Gastroesophageal sphincter (tissue), 4 donors: ENCODE measurements around the gene MITF. TPM values are rescaled to one million over a fixed set of nuclear protein-coding genes. Genes with fewer than 3 reads are reported as not detected.

Experiments
- ATAC-seq: fragments of 150-250 bp; one replicate; pipeline ENCODE4 v1.9.1; 2016; ENCODE audit warnings: mild to moderate bottlenecking, moderate library complexity
- H3K27ac ChIP-seq, 4 donors: fragments of 200-600 bp; sonication (generic) in 3 of 4; 1 replicate in 3 of 4; 2 replicates in 1 of 4; pipeline ENCODE4 v1.5.1; 2016 to 2019
- H3K27me3 ChIP-seq: fragments of 200-600 bp; sonication (generic); one replicate; pipeline ENCODE4 v1.5.1; 2019
- H3K36me3 ChIP-seq, 2 donors: fragments of 200-600 bp; sonication (generic); one replicate each; pipeline ENCODE4 v1.5.1; 2019; ENCODE audit warnings: control low read depth in 1 of 2
- H3K4me1 ChIP-seq, 3 donors: fragments of 200-600 bp; sonication (generic); 1 replicate in 2 of 3; 2 replicates in 1 of 3; pipeline ENCODE4 v1.5.1; 2016 to 2019; ENCODE audit warnings: control low read depth in 2 of 3
- H3K4me3 ChIP-seq, 2 donors: fragments of 200-600 bp; sonication (generic); one replicate each; pipeline ENCODE4 v1.5.1; 2019; ENCODE audit warnings: mild to moderate bottlenecking in 1 of 2, moderate library complexity in 1 of 2
- H3K9me3 ChIP-seq, 3 donors: fragments of 200-600 bp; sonication (generic); one replicate each; pipeline ENCODE4 v1.5.1; 2017 to 2019; ENCODE audit warnings: control low read depth in 2 of 3
- CTCF ChIP-seq, 4 experiments: fragments of 200-600 bp in 2 of 4; fragments of 450-650 bp in 2 of 4; sonication (generic) in 1 of 4; IDR thresholded peaks; one replicate each; pipeline ENCODE4 v1.5.1; 2017 to 2019; ENCODE audit warnings: antibody characterized with exemption in 4 of 4, mild to moderate bottlenecking in 2 of 4, moderate library complexity in 2 of 4
- EP300 ChIP-seq: sonication (generic); formaldehyde crosslinking; IDR thresholded peaks from one replicate; pipeline ENCODE4 v1.6.1; 2017; ENCODE audit warnings: antibody characterized with exemption, mild to moderate bottlenecking
- POLR2A ChIP-seq, 2 donors: fragments of 450-650 bp; IDR thresholded peaks; one replicate each; pipeline ENCODE4 v1.6.1; 2017; ENCODE audit warnings: antibody characterized with exemption in 2 of 2, mild to moderate bottlenecking in 2 of 2, moderate library complexity in 1 of 2
- POLR2AphosphoS5 ChIP-seq: sonication (generic); formaldehyde crosslinking; IDR thresholded peaks from one replicate; pipeline ENCODE4 v1.6.1; 2017; ENCODE audit warnings: antibody characterized with exemption
- WGBS, 2 donors: methylation state at CpG; one replicate each; pipeline ENCODE4 v1.1.5; 2018; ENCODE audit warnings: low coverage in 1 of 2; 5-methylcytosine and 5-hydroxymethylcytosine counted together
- total RNA-seq, 4 donors: library from RNA; depleted of rRNA; stranded (reverse); fragments of >200 nt; gene quantifications; one replicate each; pipeline ENCODE4 v1.1.0, GENCODE V29; 2016

MITF gene
- total RNA-seq, 4 donors from 2014 or later = 44.8 to 86.8 (median 77.9) TPM

DNA sequence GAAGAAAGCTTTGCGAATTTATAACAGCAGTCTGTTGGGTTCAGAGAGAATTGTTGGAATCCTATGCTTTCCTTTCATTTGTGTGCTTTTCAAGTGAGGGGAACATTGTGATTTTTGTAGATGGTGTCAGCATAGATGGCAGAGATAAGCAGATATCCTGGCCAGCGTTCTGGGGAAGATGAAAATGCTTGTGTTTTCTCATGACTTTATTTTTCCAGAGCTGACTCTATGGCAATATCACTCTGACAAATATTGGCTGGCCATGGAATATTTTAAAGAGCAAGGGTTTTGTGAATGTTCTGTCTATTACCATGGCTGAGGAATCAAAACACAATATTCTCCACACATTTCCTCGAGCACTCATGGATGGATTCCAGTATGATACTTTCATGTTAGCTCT, 108.8 kb downstream of the MITF start:
- Histone ChIP-seq H3K4me1 (peaks cover 0 to 52% (median 6%) of the 10 kb centered on the region in 3 donors), H3K27ac (peak overlapping the region in 2 of 4 donors; percentile 4 to 25), H3K27me3 (no peaks in the 10 kb centered on the region), H3K36me3 (no peaks in the 10 kb centered on the region), H3K9me3 (no peaks in the 10 kb centered on the region), H3K4me3 (no peak overlapping the region)
- TF ChIP-seq EP300 (no peak), POLR2A (IDR thresholded peaks at IDR 0.05) (no peak), CTCF (IDR thresholded peaks at IDR 0.05) (no peak), POLR2AphosphoS5 (no peak)
- WGBS, 2 donors = 28 to 35% methylated on average over 3 of the region's 3 CpGs
- ATAC-seq = no peak

DNA sequence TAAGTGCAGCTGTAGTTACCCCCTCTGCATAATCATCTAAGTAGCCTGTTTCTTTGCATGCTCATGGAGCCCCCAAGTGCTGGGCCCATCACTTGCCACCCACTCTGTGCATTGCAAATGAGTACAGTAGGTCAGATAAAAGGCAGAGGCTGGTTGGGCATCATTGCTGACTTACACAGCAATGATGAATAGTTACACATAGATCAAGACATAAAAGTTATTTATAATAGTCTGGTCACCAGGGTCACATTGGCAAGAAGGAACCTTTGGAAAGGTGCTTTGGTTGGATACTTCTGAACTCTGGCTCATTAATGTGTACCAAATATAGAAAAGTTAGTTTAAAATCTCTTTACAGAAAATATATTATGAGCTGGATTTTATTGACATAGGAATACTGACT, 111.6 kb downstream of the MITF start:
- Histone ChIP-seq H3K27ac (no peak overlapping the region), H3K4me3 (no peak overlapping the region), H3K4me1 (peaks cover 2 to 65% (median 11%) of the 10 kb centered on the region in 3 donors), H3K36me3 (no peaks in the 10 kb centered on the region), H3K9me3 (no peaks in the 10 kb centered on the region), H3K27me3 (no peaks in the 10 kb centered on the region)
- TF ChIP-seq POLR2A (IDR thresholded peaks at IDR 0.05) = no peak
- TF ChIP-seq POLR2AphosphoS5 = no peak
- TF ChIP-seq CTCF (IDR thresholded peaks at IDR 0.05) = no peak
- no peak for TF ChIP-seq EP300
- no peak for ATAC-seq

DNA sequence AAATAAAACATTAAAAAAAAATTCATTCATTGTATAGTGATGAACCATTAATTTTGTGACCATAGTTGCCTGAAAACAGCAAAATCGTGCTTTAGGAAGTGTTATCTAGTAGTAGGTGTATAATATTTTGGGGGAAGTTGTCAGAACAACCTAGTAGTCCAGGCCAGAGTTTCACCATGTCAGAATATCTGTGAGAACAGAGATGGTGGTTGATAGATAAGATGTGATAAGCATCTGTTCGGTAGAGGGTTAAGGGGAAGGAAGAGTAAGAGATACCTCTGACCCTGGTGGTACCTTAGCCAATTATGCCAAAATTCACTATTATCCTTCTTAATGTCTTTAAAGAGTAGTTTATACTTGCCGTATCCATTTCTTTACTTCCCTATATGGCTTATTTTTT, 113.8 kb downstream of the MITF start:
- no peaks in the 10 kb centered on the region for H3K27me3 ChIP-seq
- H3K9me3 ChIP-seq = no peaks in the 10 kb centered on the region
- no peak for ATAC-seq
- H3K4me3 ChIP-seq = no peak overlapping the region
- peaks cover 6 to 68% (median 9%) of the 10 kb centered on the region in 3 donors for H3K4me1 ChIP-seq
- TF ChIP-seq CTCF (IDR thresholded peaks at IDR 0.05) = no peak
- TF ChIP-seq POLR2A (IDR thresholded peaks at IDR 0.05) = no peak
- TF ChIP-seq POLR2AphosphoS5 = no peak
- no peak for TF ChIP-seq EP300
- 78 to 83% methylated on average over 3 of the region's 3 CpGs for WGBS, 2 donors
- no peaks in the 10 kb centered on the region for H3K36me3 ChIP-seq
- H3K27ac ChIP-seq = no peak overlapping the region

DNA sequence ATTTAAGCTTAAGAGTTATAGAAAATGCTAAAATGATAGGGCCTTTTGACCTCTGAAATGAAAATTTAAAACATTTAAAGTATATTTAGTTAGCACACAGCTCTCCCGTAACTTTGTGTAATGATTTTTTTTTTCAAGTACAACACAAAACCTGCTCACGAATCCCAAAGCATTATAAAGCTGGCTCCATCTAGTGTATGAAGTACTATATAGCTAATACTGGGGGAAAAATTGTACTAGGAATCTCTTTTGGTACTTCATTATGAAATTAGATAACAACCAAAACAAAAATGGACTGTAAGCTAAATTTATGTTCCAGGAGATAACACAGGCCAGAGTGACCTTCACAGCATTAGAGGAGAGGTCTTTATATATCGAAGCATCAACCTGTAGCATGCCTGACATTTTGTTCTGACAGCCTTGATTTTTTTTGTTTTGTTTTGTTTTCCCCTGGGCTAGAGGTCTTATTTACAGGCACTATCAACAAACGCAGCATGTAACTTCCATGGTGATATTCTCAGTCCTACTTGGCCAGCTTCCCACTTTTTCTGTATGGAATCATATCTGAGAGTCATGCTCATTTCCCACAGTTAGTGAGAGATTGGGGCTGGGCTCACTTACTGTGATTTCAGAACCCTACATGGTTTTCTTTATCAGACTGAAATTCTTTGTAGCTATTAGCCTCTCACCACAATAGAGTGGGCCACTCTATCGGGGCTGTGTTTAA, 116.3 kb downstream of the MITF start:
- no peaks in the 10 kb centered on the region for H3K27me3 ChIP-seq
- ATAC-seq = no peak
- 17 to 29% methylated on average over 5 of the region's 5 CpGs for WGBS, 2 donors
- H3K36me3 ChIP-seq = no peaks in the 10 kb centered on the region
- H3K9me3 ChIP-seq = no peaks in the 10 kb centered on the region
- TF ChIP-seq CTCF (IDR thresholded peaks at IDR 0.05) (peak; percentile 12 to 61 (median 31)), POLR2AphosphoS5 (no peak), POLR2A (IDR thresholded peaks at IDR 0.05) (no peak)
- no peak overlapping the region for H3K4me3 ChIP-seq
- H3K4me1 ChIP-seq = peaks cover 4 to 53% (median 9%) of the 10 kb centered on the region in 3 donors
- peak overlapping the region in 2 of 4 donors; percentile 39 to 50 for H3K27ac ChIP-seq

- WGBS, 2 donors = 69 to 78% methylated on average over 2 to 3 of the region's 3 CpGs
- no peak for ATAC-seq
- no peaks in the 10 kb centered on the region for H3K36me3 ChIP-seq
- no peak overlapping the region for H3K4me3 ChIP-seq
- peaks cover 4 to 54% (median 9%) of the 10 kb centered on the region in 3 donors for H3K4me1 ChIP-seq
- H3K27me3 ChIP-seq = no peaks in the 10 kb centered on the region
- H3K27ac ChIP-seq = peak overlapping the region in 1 of 4 donors; percentile 13
- no peaks in the 10 kb centered on the region for H3K9me3 ChIP-seq
- TF ChIP-seq CTCF (IDR thresholded peaks at IDR 0.05) (no peak), POLR2AphosphoS5 (no peak), EP300 (no peak), POLR2A (IDR thresholded peaks at IDR 0.05) (no peak)
Measured at GRCh38 chr3:69856965-69857705, 117.9 kb downstream of the MITF start.
